ENCODE measurements around the gene PLA2G2D.

Gene PLA2G2D

GRCh38 chr1:20112279-20113000 is 6.9 kb downstream of the PLA2G2D start:
- no peak for FAIRE-seq

GRCh38 chr1:20111452-20111851 is 7.9 kb downstream of the PLA2G2D start:
- no peak for FAIRE-seq

- no peak for FAIRE-seq
Measured at GRCh38 chr1:20110679-20111078, 8.7 kb downstream of the PLA2G2D start.

GRCh38 chr1:20109223-20109856 is 10.0 kb downstream of the PLA2G2D start:
- FAIRE-seq = no peak

GRCh38 chr1:20108366-20109123 is 10.8 kb downstream of the PLA2G2D start:
- FAIRE-seq = no peak

- no peak for FAIRE-seq
Measured at GRCh38 chr1:20107796-20108195, 11.5 kb downstream of the PLA2G2D start.

- no peak for FAIRE-seq
Measured at GRCh38 chr1:20107351-20107750, 12.0 kb downstream of the PLA2G2D start.

DNA sequence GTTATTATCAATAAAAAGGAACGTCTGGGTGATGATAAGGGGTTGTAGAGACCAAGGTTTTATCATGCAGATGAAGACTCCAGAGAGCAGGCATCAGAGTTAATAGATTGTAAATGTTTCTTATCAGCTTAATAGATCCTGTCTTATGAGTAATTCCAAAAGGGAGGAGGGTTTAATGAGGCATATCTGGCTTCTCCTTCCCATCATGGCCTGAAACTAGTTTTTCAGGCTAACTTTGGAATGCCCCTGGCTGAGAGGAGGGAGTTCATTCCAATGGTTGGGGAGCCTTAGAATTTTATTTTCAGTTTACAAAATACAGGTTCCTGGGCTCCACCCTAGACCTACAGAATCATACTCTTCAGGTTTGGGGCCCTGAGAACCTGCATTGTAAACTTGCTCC is 13.5 kb downstream of the PLA2G2D start:
- FAIRE-seq = no peak

- no peak for FAIRE-seq
Measured at GRCh38 chr1:20102875-20103274, 16.5 kb downstream of the PLA2G2D start.

- FAIRE-seq = no peak
Measured at GRCh38 chr1:20100632-20101355, 18.5 kb downstream of the PLA2G2D start.

DNA sequence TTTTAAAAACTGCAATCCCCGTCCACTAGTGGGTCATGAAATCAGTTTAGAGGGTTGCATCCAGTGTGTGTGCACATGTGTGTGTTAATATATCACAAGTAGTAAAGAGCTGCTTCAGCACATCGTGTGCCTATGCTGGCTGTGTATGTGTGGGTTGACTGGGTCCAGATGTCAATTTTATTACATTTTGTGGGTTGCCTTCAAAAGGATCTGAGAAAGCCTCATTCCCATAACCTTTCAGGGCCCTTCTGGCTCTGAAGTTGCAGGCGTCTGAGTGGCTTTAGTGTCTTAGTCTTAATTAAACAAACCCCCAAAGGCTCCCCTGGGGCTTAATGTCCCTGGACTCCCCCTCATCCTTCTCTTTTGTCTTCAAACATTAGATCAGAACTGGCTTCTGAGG is 19.8 kb downstream of the PLA2G2D start:
- no peak for FAIRE-seq

GRCh38 chr1:20096840-20097447 is 22.4 kb downstream of the PLA2G2D start:
- FAIRE-seq = no peak

- FAIRE-seq = no peak
Measured at GRCh38 chr1:20095564-20096434, 23.5 kb downstream of the PLA2G2D start.

- FAIRE-seq = no peak
Measured at GRCh38 chr1:20093940-20094391, 25.4 kb downstream of the PLA2G2D start.

DNA sequence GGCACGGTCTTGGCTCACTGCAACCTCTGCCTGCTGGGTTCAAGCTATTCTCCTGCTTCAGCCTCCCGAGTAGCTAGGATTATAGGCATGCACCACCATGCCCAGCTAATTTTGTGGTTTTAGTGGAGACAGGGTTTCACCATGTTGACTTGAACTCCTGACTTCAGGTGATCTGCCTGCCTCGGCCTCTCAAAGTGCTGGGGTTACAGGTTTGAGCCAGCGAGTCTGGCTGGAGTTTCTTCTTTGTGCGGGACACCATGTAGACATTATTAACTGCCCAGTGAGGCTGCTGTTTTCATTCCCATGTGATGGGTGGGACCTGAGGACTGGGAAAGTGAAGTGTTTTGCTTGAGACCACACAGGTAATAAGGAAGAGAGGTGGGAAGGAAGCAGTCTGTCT is 26.0 kb downstream of the PLA2G2D start:
- no peak for FAIRE-seq

- no peak for FAIRE-seq
Measured at GRCh38 chr1:20090641-20091040, 28.7 kb downstream of the PLA2G2D start.

DNA sequence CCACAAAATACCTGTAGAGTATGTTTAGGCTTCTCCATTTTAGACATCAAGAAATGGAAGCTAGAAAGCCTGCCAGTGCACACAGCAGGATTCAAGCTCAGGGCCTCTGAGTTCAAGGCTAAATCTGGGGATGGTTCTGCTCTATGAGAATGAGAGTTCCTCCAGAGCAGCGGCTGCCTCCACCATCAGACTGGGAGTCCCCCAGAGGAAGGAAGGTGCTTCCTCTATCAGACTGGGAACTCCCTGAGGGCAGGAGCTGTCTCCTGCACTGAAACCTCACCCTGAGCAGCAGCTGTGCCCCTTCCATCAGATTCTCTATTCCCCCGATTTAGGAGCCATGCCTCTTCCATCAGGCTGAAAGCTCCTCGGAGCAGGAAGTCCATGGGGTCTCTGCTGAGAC is 29.2 kb downstream of the PLA2G2D start:
- no peak for FAIRE-seq

GRCh38 chr1:20089328-20090077 is 29.8 kb downstream of the PLA2G2D start:
- no peak for FAIRE-seq

DNA sequence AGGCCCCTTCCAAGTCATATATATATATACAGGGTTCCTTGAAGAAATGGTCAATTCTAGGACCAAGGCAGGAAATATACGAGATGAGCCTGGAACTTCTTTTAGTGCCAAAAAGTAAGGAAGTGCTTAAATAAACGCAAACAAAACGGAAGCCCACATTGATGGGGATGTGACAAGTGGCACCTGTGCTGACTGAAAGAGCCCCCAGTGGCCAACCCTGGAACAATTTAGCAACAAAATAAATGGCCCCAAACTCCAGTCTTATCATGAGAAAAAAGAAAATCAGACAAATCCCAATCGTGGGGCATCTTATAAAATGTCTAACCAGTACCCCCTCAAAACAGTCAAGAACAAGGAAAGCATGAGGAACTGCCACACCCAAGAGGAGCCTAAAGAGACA is 31.7 kb downstream of the PLA2G2D start:
- FAIRE-seq = no peak

GRCh38 chr1:20086800-20087199 is 32.5 kb downstream of the PLA2G2D start:
- FAIRE-seq = no peak
